Mammary epithelial cell (primary cell): Measurements from ENCODE around the gene FRMD3.

Experiments
- CTCF ChIP-seq, 2 donors: IDR thresholded peaks in 1 of 2; conservative IDR thresholded peaks in 1 of 2; 2 replicates each; pipeline ENCODE4 v1.5.1; 2011 to 2012; ENCODE audit warnings: inconsistent platforms in 2 of 2, low read length in 2 of 2, mild to moderate bottlenecking in 2 of 2, control low read depth in 1 of 2, low read depth in 1 of 2; ENCODE audit not compliant: insufficient read depth in 1 of 2; ENCODE audit errors: extremely low read depth in 1 of 2
- EZH2 ChIP-seq: IDR thresholded peaks from 2 replicates; pipeline ENCODE4 v1.6.1; 2012; ENCODE audit warnings: low read length, inconsistent platforms, borderline replicate concordance

DNA sequence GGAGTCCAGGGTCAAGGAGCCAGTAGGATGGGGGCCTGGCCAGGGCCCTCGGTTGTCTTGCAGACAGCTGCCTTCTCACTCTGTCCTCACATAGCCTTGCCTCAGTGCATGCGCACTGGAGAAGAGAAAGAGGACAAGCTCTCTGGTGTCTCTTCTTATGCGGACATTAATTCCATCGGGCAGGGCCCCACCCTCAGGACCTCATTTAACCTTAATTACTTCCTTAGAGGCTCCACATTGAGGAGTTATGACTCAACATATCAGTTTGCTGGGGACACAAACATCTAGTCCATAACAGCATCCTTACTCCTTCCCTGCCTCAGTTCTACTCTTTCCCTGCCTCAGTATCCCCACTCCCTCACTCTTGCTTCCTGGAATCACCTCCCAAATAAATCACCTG, 78.4 kb downstream of the FRMD3 start:
- no peak for TF ChIP-seq CTCF (conservative IDR thresholded peaks at IDR 0.05 in 1 of 2, IDR thresholded peaks at IDR 0.05 in 1 of 2; ENCODE audit: extremely low read depth in 1 of 2, insufficient read depth in 1 of 2, low read depth in 1 of 2, low read length in 2 of 2)
- no peak for TF ChIP-seq EZH2
